Mucosa of gallbladder (tissue), 1 donor: Measurements from ENCODE around the gene KCNMB2. TPM values are rescaled to one million over a fixed set of nuclear protein-coding genes. Genes with fewer than 3 reads are reported as not detected.
"Not testable (repeated sequence)": the region's sequence is repeated elsewhere in the genome, so short reads cannot be mapped to it uniquely, and the experiment has no call there.

Experiments used
- DNase-seq: peaks from one replicate; pipeline ENCODE4 v3.0.0-alpha.2; 2020; ENCODE audit warnings: low spot score
- total RNA-seq: library from RNA; stranded (reverse); gene quantifications from one replicate; pipeline ENCODE4 v1.2.1, GENCODE V29; 2021
- donor health status: DM: no; HTN: no; CAD: no.

Gene KCNMB2
- total RNA-seq, 1 donor from 2014 or later: 4.4 TPM

DNA sequence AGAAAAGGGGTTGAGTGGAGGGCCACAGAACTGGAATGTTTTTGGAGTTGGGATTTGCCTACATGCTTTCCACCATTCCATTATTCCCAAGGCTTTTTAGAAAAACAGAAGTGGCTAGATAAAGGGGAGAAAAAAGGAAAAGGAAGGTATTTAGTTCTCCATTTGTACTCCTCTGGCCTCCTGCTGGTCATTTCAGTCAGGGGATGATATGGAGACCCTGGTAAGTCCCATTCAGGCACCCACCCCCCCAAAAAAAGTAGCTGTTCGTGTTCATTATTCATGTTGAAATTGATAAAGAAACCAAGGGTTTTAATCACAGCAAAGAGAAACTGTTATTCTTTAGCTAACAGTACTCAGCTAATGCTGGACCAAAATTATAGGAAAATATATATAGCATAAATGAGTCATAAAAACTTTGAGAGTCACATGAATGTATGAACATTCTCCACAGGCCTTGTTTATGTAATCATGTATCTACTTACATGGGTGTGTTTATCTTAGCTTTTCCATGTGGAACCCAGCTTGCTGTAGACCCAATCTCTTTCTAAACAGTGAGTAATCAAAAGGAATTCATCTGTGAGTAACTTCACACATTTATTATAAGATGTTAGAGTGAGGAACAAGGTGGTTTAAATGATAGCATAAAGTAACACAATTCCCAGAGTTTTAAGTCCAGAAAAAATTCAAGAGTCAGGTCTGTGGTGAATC lies 167.2 kb downstream of the KCNMB2 start:
- no peak for DNase-seq

- no peak for DNase-seq
Measured at GRCh38 chr3:178705925-178706324, 169.7 kb downstream of the KCNMB2 start.

DNA sequence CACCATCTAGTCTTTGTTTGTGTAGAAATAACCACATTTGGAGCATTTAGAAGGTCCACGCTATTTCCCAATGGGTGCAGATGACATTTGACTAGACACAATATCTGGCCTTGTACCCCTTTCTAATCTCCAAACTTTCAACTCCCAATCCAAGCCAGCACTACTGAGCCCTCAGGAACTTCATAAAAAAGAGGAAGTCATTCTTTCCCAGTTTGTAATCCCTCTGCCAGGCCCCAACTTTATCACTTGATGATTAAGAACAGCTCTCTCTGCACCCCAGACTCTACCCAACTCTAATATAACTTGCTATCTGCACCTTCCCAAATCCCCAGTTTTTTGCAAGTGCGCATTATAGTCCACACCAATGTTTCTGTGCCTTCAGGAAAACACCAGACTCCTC lies 170.2 kb downstream of the KCNMB2 start:
- DNase-seq: no peak

- DNase-seq: no peak
Measured at GRCh38 chr3:178707311-178708031, 171.2 kb downstream of the KCNMB2 start.

DNA sequence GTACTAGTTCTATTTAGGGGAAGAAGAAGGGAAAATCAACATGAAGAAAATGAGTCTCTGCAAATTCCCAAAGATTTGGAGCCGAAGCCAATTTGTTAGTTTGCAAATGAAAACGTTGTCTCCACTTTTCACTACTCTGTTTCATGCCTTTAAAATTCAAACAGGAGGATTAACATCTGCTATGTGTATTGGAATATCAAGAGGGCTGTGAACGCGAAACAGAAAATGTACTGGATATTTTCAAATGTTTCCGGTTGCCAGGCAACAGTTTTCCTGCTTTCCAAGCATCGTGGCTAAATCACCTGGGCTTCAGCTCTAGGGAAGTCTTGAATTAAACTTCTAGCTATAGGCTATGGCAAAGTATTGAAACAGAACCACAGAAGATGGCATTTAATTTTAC lies 172.8 kb downstream of the KCNMB2 start:
- no peak for DNase-seq

DNA sequence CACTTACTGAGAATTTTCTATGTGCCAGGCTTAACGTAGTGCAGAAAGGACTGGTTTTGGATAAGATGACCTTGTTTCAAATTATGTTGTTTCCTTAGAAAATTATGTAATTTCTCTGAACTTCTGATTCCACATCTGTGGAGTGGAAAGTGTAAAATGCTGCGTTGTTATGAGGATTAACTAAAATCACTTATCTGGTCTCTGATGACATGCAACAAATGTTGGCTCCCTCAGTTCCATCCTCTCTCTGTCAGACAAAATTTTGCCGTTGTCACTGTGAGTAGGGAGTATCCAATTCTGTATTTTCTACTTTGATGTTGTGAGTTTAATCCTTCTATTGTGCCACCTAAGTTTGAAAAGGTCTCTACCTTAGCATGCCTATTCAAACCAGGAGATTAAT lies 175.5 kb downstream of the KCNMB2 start:
- DNase-seq: no peak

GRCh38 chr3:178712247-178712646 lies 176.0 kb downstream of the KCNMB2 start:
- DNase-seq: no peak

DNA sequence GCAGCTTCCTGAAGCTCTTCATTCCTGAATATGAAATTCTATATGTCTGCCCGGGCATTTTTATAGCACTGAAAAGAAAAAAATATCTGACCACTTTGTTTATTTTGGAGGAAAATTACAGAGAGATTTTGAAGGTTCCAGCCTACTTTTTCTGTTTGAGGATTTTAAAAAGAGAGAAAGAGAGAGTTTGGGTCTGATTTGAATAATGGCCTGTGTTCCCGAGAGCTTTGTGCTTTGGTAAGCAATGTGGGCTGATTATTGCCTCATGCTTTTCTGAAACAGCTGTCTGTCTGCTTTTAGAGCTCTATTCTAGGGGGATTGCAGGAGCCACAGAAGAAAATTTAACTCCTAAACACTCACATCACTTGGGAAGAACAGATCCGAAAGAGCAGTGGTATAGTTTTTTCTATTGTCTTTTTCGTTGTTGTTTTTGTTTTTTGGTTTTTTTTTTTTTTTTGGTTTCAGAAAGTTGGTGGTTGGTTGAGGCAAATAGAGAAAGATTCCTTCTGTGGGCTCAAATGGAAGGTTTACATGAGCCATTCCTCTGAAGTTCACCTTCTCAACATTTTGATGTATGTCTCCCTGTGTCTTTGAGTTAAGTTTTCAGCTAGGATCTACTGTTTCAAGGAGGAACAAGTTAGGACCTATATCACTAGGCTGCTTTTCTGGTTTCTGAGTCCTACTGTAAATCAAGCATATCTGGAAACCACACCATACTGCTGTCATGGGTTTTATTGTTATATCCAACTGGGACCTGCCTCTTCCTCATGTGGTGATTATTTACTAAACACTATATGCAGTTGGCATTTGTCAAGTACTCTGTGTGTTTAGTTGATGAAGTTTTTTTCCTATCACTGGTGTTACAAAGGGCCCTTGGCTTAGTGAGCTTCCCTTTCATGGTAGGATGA lies 178.9 kb downstream of the KCNMB2 start:
- no peak for DNase-seq

- DNase-seq: no peak
Measured at GRCh38 chr3:178718995-178719635, 182.9 kb downstream of the KCNMB2 start.

GRCh38 chr3:178732824-178733223 lies 196.6 kb downstream of the KCNMB2 start:
- no peak for DNase-seq

- no peak for DNase-seq
Measured at GRCh38 chr3:178735032-178735674, 198.9 kb downstream of the KCNMB2 start.

- no peak for DNase-seq
Measured at GRCh38 chr3:178736300-178736699, 200.1 kb downstream of the KCNMB2 start.

GRCh38 chr3:178739720-178740119 lies 203.5 kb downstream of the KCNMB2 start:
- no peak for DNase-seq

GRCh38 chr3:178741020-178741419 lies 204.8 kb downstream of the KCNMB2 start:
- DNase-seq: no peak

- DNase-seq: no peak
Measured at GRCh38 chr3:178743297-178743696, 207.1 kb downstream of the KCNMB2 start.

DNA sequence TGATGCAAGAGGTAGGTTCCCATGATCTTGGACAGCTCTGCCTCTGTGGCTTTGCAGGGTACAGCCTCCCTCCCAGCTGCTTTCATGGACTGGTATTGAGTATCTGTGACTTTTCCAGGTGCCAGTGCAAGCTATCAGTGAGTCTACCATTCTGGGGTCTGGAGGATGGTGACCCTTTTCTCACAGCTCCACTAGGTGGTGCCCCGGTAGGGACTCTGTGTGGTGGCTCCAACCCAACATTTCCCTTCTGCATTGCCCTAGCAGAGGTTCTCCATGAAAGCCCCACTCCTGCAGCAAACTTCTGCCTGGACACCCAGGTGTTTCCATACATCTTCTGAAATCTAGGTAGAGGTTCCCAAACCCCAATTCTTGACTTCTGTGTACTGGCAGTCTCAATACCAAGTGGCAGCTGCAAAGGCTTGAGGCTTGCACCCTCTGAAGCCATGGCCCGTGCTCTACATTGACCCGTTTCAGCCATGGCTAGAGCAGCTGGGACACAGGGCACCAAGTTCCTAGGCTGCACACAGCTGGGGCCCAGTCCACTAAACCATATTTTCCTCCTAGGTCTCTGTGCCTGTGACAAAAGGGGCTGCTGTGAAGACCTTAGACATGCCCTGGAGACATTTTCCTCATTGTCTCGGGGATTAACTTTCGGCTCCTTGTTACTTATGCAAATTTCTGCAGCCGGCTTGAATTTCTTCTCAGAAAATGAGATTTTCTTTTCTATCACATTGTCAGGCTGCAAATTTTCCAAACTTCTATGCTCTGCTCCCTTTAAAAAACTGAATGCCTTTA lies 209.8 kb downstream of the KCNMB2 start:
- DNase-seq: not testable (repeated sequence)

DNA sequence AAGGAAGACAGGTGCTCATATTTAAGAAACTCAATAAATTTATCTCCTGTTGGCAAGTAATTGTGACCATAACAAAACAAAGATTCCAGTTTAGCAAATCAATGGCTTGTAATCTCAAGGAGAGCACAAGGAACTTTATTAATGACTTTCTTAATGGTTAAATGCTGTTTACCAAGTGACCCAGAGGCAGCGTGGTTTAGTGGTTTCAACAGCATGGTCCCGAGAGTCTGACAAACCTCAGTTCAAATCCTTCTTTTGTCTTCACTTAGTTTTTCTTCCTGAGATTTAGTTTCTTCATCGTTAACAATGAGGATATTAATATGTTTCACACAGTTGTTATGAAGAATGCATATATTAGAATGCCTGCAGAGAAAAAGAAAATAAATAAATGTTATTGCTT lies 212.6 kb downstream of the KCNMB2 start:
- no peak for DNase-seq

DNA sequence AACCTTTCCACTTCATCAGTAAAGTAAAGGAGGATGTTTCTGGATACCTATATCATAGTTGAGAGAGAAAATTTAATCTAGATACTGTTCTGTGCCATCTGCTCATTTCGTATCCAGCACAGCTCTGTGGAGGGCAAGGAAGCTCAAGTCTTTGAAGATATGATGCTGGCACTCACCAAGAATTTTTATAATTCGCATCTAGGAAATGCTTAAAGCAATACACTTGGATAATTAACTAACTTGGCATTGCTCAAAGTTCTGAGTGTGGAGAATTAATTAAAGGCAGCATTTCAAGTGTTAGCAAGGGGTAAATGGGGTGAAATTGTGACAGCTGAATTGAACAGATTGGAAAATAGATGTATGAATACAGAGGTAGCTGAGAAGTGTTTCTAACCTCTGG lies 213.2 kb downstream of the KCNMB2 start:
- DNase-seq: no peak

DNA sequence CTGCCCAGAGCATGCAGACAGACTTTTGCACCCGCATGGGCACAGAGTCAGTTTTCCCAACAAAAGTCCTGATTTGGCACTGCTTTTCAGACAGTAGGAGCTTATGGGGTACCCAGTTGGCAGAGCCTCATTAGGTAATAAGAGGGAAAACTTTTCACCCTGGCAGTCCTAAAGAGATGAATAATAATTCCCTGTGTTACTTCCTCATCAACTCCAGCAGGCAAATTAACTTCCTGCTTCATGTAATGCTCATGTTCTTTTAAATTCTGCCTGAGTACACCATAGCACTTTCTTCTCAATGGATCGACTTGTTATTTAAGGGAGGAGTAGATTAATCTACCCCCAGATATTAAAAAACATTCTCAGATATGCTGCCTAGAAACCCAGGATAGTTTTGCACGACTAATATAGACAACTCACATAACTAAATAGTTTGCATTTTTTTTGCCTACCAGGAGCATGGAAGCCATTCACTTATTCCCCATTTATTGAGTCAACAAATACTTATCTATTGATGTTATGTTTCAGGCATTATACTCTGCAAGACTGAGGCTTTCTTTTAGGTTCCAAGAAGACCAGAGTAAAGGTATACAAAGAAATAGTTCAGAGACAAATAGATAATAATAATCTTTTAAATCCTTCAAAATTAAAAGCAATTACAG lies 214.5 kb downstream of the KCNMB2 start:
- DNase-seq: no peak

- no peak for DNase-seq
Measured at GRCh38 chr3:178752843-178753242, 216.6 kb downstream of the KCNMB2 start.
